Heart right ventricle (tissue), 16 donors: ENCODE results near the gene KMT2C. TPM values are rescaled to one million over a fixed set of nuclear protein-coding genes. Genes with fewer than 3 reads are reported as not detected.

Source experiments
- ATAC-seq, 8 donors: fragments of 200-7000 bp; cut with Tn5 transposase; one replicate each; pipeline ENCODE4 v1.9.1; 2020; ENCODE audit warnings: mild to moderate bottlenecking in 8 of 8, moderate library complexity in 8 of 8, moderate number of reproducible peaks in 1 of 8
- DNase-seq, 2 donors: peaks; one replicate each; pipeline ENCODE4 v3.0.0-alpha.2; 2020
- H3K27ac ChIP-seq, 10 donors: fragments of 200-600 bp; sonication (generic) in 2 of 10; one replicate each; pipeline versions ENCODE4 v1.5.0 to v1.8.0; 2020 to 2022; ENCODE audit warnings: mild to moderate bottlenecking in 3 of 10
- H3K27me3 ChIP-seq, 7 donors: fragments of 200-600 bp; one replicate each; pipeline ENCODE4 v1.8.0; 2021 to 2022; ENCODE audit warnings: mild to moderate bottlenecking in 2 of 7
- H3K36me3 ChIP-seq, 9 donors: fragments of 200-600 bp; sonication (generic) in 1 of 9; one replicate each; pipeline versions ENCODE4 v1.5.0 to v1.8.0; 2020 to 2022; ENCODE audit warnings: mild to moderate bottlenecking in 2 of 9
- H3K4me1 ChIP-seq, 9 donors: fragments of 200-600 bp; sonication (generic) in 1 of 9; one replicate each; pipeline versions ENCODE4 v1.5.0 to v1.8.0; 2020 to 2022; ENCODE audit warnings: mild to moderate bottlenecking in 4 of 9
- H3K4me3 ChIP-seq, 10 donors: fragments of 200-600 bp; sonication (generic) in 2 of 10; one replicate each; pipeline versions ENCODE4 v1.5.0 to v1.8.0; 2020 to 2022; ENCODE audit warnings: mild to moderate bottlenecking in 7 of 10, moderate library complexity in 2 of 10
- H3K9me3 ChIP-seq, 11 donors: fragments of 200-600 bp in 10 of 11; sonication (generic) in 2 of 11; one replicate each; pipeline versions ENCODE4 v1.5.0 to v1.8.0; 2013 to 2022; ENCODE audit warnings: mild to moderate bottlenecking in 2 of 11, control low read depth in 1 of 11, moderate library complexity in 1 of 11
- CTCF ChIP-seq, 9 donors: fragments of 200-600 bp; sonication (generic) in 2 of 9; IDR thresholded peaks; one replicate each; pipeline versions ENCODE4 v1.5.0 to v1.8.0; 2021 to 2022; ENCODE audit warnings: antibody characterized with exemption in 9 of 9, mild to moderate bottlenecking in 5 of 9, moderate library complexity in 1 of 9
- WGBS, 2 donors: extraction: QIAGEN DNeasy Blood & Tissue Kit; methylation state at CpG; one replicate each; pipeline ENCODE4 v1.1.7; 2013; ENCODE audit warnings: inconsistent platforms in 1 of 2; 5-methylcytosine and 5-hydroxymethylcytosine counted together
- intact Hi-C, 10 donors: fragments of 100-400 bp; cut with DNase I; formaldehyde crosslinking; loops; one replicate each; pipeline versions ENCODE4 v1.11.1 to v1.14.2; 2022
- polyA plus RNA-seq, 2 donors: library from polyadenylated mRNA; stranded (reverse); fragments of 200-250 nt; gene quantifications; one replicate each; pipeline ENCODE4 v1.2.3, GENCODE V29; 2013
- total RNA-seq, 10 donors: library from RNA; stranded (reverse); fragmentation: NEBNext Ultra II Directional in 3 of 10; extraction: Animal tissue kit (Norgen Biotek cat#: 25700) in 3 of 10; gene quantifications; one replicate each; pipeline versions ENCODE4 v1.2.1 to v1.2.4, GENCODE V29; 2021 to 2023
- donor health status: Arrhythmogenic right ventricular cardiomyopathy.
- donor health status: ischemic (EF 13 %, LVEDD 7.1; RV severe dilation, severe dysfunction).
- donor health status: healthy with polysubstance abuse.
- donor health status: DM: no; HTN: yes; CAD: no.
- donor health status: DM: no; HTN: no; CAD: no.
- donor health status: ischemic (EF 25% LVEDD 6.9; RV normal size, moderate dysfunction).
- donor health status: ischemic (EF 25% LVEDD 5.7; RV mildly dilated, moderate dysfunction).
- donor health status: healthy.
- donor health status: DM: yes; HTN: yes; CAD: no.
- donor health status: Ischemic cardiomyopathy.
- donor health status: ischemic (EF 35%, LVEDD 5.7; RV mildly dilated, moderate dysfunction).
- donor health status: nonischemic (EF 11% LVEDD 7.7; RV severe dilation, severe dysfunction).
- donor health status: DM: yes; HTN: yes; CAD: no.
- donor health status: PGD.
- donor health status: ischemic (EF 29% LVEDD 5.4; RV normal size, mild dysfunction).
- donor health status: nonischemic (EF 23%, LVEDD 6.1; RV moderate dilation, normal function).

KMT2C gene
- total and polyA plus RNA-seq, 12 donors: 5.5 to 54.3 (median 46.3) TPM

- DNase-seq (no peak), ATAC-seq (no peak)
- Histone ChIP-seq H3K9me3 (no peaks in the 10 kb centered on the region), H3K27ac (no peak overlapping the region), H3K4me3 (no peak overlapping the region), H3K36me3 (peaks cover 0 to 93% (median 28%) of the 10 kb centered on the region in 9 donors), H3K27me3 (no peaks in the 10 kb centered on the region), H3K4me1 (peaks cover 0 to 4% (median 0%) of the 10 kb centered on the region in 9 donors)
- intact Hi-C loops: no loop called here
- WGBS, 2 donors: 73 to 81% methylated on average over 3 of the region's 3 CpGs
- TF ChIP-seq CTCF (IDR thresholded peaks at IDR 0.05): no peak
Measured at GRCh38 chr7:152202056-152202455, 233.7 kb downstream of the KMT2C start.

GRCh38 chr7:152200395-152200794 is 235.4 kb downstream of the KMT2C start:
- Histone ChIP-seq H3K27ac (no peak overlapping the region), H3K4me1 (peaks cover 0 to 4% (median 0%) of the 10 kb centered on the region in 9 donors), H3K27me3 (no peaks in the 10 kb centered on the region), H3K36me3 (peaks cover 0 to 93% (median 36%) of the 10 kb centered on the region in 9 donors), H3K9me3 (no peaks in the 10 kb centered on the region), H3K4me3 (no peak overlapping the region)
- intact Hi-C loops: no loop called here
- 94 to 95% methylated on average over 6 of the region's 6 CpGs for WGBS, 2 donors
- ATAC-seq (no peak), DNase-seq (no peak)
- TF ChIP-seq CTCF (IDR thresholded peaks at IDR 0.05): no peak

- 96 to 98% methylated on average over 4 of the region's 4 CpGs for WGBS, 2 donors
- no peak overlapping the region for H3K4me3 ChIP-seq
- H3K27me3 ChIP-seq: no peaks in the 10 kb centered on the region
- no peak overlapping the region for H3K27ac ChIP-seq
- no peaks in the 10 kb centered on the region for H3K9me3 ChIP-seq
- peaks cover 0 to 96% (median 47%) of the 10 kb centered on the region in 9 donors for H3K36me3 ChIP-seq
- TF ChIP-seq CTCF (IDR thresholded peaks at IDR 0.05): no peak
- ATAC-seq: no peak
- DNase-seq: no peak
- intact Hi-C loops: no loop called here
- peaks cover 0 to 10% (median 0%) of the 10 kb centered on the region in 9 donors for H3K4me1 ChIP-seq
Measured at GRCh38 chr7:152196391-152196790, 239.4 kb downstream of the KMT2C start.

GRCh38 chr7:152193880-152194279 is 241.9 kb downstream of the KMT2C start:
- ATAC-seq: peak in 4 of 8 donors; percentile 44 to 67 (median 60)
- Histone ChIP-seq H3K9me3 (no peaks in the 10 kb centered on the region), H3K4me3 (no peak overlapping the region), H3K27me3 (no peaks in the 10 kb centered on the region), H3K4me1 (peaks cover 0 to 10% (median 0%) of the 10 kb centered on the region in 9 donors), H3K27ac (no peak overlapping the region), H3K36me3 (peaks cover 0 to 99% (median 42%) of the 10 kb centered on the region in 9 donors)
- 61 to 76% methylated on average over 4 of the region's 4 CpGs for WGBS, 2 donors
- TF ChIP-seq CTCF (IDR thresholded peaks at IDR 0.05): no peak
- DNase-seq: no peak
- intact Hi-C loops: no loop called here
